A673 (cell line): ENCODE results near the gene MGAT3. TPM values are rescaled to one million over a fixed set of nuclear protein-coding genes. Genes with fewer than 3 reads are reported as not detected.

Experiments used
- BruUV-seq: library from RNA; stranded (reverse); fragments of 400-500 nt; replicated peaks from 2 replicates; lab custom pipeline; 2021; lab: Mats Ljungman, UMichigan
- CTCF ChIA-PET: fragments of 300-600 bp; sonication (Branson Sonifier 250); formaldehyde crosslinking; loops from one replicate; lab custom pipeline; 2022; ENCODE audit warnings: antibody characterized with exemption; lab: Charles Lee
- POLR2A ChIA-PET: fragments of 300-600 bp; sonication (Branson Sonifier 250); formaldehyde crosslinking; loops from one replicate; lab custom pipeline; 2022; ENCODE audit warnings: antibody characterized with exemption; ENCODE audit not compliant: low non-redundant PET; lab: Charles Lee
- DNase-seq: peaks from one replicate; pipeline ENCODE4 v3.0.0-alpha.2; 2015; ENCODE audit warnings: low spot score
- H3K27ac ChIP-seq: fragments of 200-600 bp; sonication (generic); 2 replicates; pipeline ENCODE4 v1.5.1; 2016; ENCODE audit warnings: mixed run types, low read depth, mild to moderate bottlenecking, mixed read lengths, antibody characterized with exemption, low read length; ENCODE audit not compliant: poor library complexity, severe bottlenecking
- H3K27me3 ChIP-seq: fragments of 200-600 bp; sonication (generic); replicated peaks from 2 replicates; pipeline ENCODE4 v1.6.1; 2017; ENCODE audit warnings: mixed run types, low read depth, mild to moderate bottlenecking, mixed read lengths, antibody characterized with exemption, low read length; ENCODE audit not compliant: insufficient read depth, poor library complexity
- H3K36me3 ChIP-seq: fragments of 200-600 bp; sonication (generic); 2 replicates; pipeline ENCODE4 v1.6.1; 2016; ENCODE audit warnings: mixed run types, mild to moderate bottlenecking, mixed read lengths, antibody characterized with exemption, low read length; ENCODE audit not compliant: insufficient read depth, poor library complexity, severe bottlenecking
- H3K4me1 ChIP-seq: fragments of 200-600 bp; sonication (generic); 2 replicates; pipeline ENCODE4 v1.6.1; 2017; ENCODE audit warnings: mixed run types, mild to moderate bottlenecking, mixed read lengths, antibody characterized with exemption, low read length; ENCODE audit not compliant: insufficient read depth, poor library complexity, severe bottlenecking
- H3K4me3 ChIP-seq: fragments of 200-600 bp; sonication (generic); 2 replicates; pipeline ENCODE4 v1.5.1; 2016; ENCODE audit warnings: low read depth, mixed run types, mild to moderate bottlenecking, mixed read lengths, low read length; ENCODE audit not compliant: poor library complexity, severe bottlenecking
- H3K9me3 ChIP-seq: fragments of 200-600 bp; sonication (generic); 2 replicates; pipeline ENCODE4 v1.6.1; 2016; ENCODE audit warnings: mixed run types, low read depth, mild to moderate bottlenecking, mixed read lengths, antibody characterized with exemption, low read length; ENCODE audit not compliant: poor library complexity, severe bottlenecking
- CTCF ChIP-seq: fragments of 300-800, 200-600 bp; sonication (generic); conservative IDR thresholded peaks from 2 replicates; pipeline ENCODE4 v1.5.1; 2017; ENCODE audit warnings: low read depth, mild to moderate bottlenecking, antibody characterized with exemption, low read length, moderate library complexity, mixed read lengths
- EZH2 ChIP-seq: fragments of 200-600 bp; sonication (generic); IDR thresholded peaks from 2 replicates; pipeline ENCODE4 v1.6.1; 2017; ENCODE audit warnings: borderline replicate concordance, low read depth, mild to moderate bottlenecking, mixed read lengths, antibody characterized with exemption, low read length; ENCODE audit not compliant: poor library complexity, severe bottlenecking
- intact Hi-C: fragments of 100-400 bp; cut with micrococcal nuclease; formaldehyde crosslinking; loops from one replicate; pipeline ENCODE4 v1.10.0; 2022; ENCODE audit not compliant: unreplicated experiment
- total RNA-seq: library from RNA; stranded (reverse); gene quantifications from 2 replicates; pipeline ENCODE4 v1.2.3, GENCODE V29; 2021

MGAT3 gene
- total RNA-seq, 1 experiment from 2014 or later: 2.7 TPM

DNA sequence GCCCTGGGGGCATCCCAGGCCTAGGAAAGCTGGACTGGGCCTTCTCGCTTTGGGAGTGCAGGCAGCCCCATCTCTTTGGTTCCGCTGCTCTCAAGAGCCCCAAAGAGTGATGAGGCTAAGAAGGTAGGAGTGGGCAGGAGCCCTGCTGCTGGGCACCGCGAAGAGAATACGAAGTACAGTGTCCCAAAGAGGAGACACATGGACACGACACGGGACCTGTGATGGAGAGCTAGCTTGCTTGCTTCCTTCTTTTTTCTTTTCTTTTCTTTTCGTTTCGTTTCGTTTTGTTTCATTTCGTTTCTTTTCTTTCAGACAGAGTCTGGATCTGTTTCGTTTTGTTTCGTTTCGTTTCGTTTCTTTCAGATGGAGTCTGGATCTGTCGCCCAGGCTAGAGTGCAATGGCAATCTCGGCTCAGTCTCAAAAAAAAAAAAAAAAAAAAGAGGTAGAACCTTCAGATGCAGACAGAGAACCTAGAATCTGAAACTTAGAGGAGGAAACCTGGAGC is 10.6 kb downstream of the MGAT3 start:
- H3K4me3 ChIP-seq: no peak overlapping the region
- BruUV-seq: no TSS peak
- POLR2A ChIA-PET: interaction anchor here (0.7 kb wide), 1 partner anchor 838 kb away, joined by 19 read pairs; no protein-coding TSS in a partner anchor

GRCh38 chr22:39468487-39469325 is 11.9 kb downstream of the MGAT3 start:
- no peak for TF ChIP-seq EZH2
- TF ChIP-seq CTCF: no peak
- intact Hi-C loops: no loop called here
- ChIA-PET POLR2A (no interaction called here), CTCF (no interaction called here)
- Histone ChIP-seq H3K27me3 (no peaks in the 10 kb centered on the region), H3K4me1 (peaks cover 14% of the 10 kb centered on the region), H3K27ac (no peak overlapping the region), H3K36me3 (no peaks in the 10 kb centered on the region), H3K9me3 (no peaks in the 10 kb centered on the region), H3K4me3 (no peak overlapping the region)
- no peak for DNase-seq
- BruUV-seq: no TSS peak

More for the DNA sequence above, 10.6 kb downstream of the MGAT3 start:
- H3K9me3 ChIP-seq: no peaks in the 10 kb centered on the region
- intact Hi-C loops: no loop called here
- peaks cover 14% of the 10 kb centered on the region for H3K4me1 ChIP-seq
- TF ChIP-seq EZH2 (no peak), CTCF (no peak)
- no peak for DNase-seq
- CTCF ChIA-PET: no interaction called here
- no peaks in the 10 kb centered on the region for H3K27me3 ChIP-seq
- H3K36me3 ChIP-seq: no peaks in the 10 kb centered on the region
- no peak overlapping the region for H3K27ac ChIP-seq

DNA sequence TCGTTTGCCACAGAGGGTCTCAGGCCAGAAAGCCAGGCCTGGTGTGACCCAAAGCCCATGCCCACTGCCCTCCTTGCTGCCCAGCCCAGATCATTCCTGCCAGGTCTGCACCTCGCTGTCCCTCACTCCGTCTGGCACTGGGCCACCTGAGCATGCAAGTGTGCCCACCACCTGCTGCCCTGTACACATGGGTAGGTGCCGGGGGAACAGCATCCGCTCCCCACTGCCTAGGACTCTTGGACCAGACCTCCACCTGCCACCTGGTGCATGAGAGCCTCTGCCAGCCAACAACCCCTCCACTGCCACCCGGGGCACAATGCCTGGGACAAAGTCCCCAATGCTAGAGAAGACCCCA is 12.5 kb downstream of the MGAT3 start:
- Histone ChIP-seq H3K9me3 (no peaks in the 10 kb centered on the region), H3K4me3 (no peak overlapping the region), H3K36me3 (no peaks in the 10 kb centered on the region), H3K27ac (no peak overlapping the region), H3K27me3 (no peaks in the 10 kb centered on the region), H3K4me1 (peaks cover 14% of the 10 kb centered on the region)
- intact Hi-C loops: no loop called here
- ChIA-PET POLR2A (no interaction called here), CTCF (no interaction called here)
- TF ChIP-seq EZH2 (no peak), CTCF (no peak)
- BruUV-seq: no TSS peak
- DNase-seq: no peak
